ENCODE measurements around the gene KSR2.
"Not testable (repeated sequence)": the region's sequence is repeated elsewhere in the genome, so short reads cannot be mapped to it uniquely, and the experiment has no call there.

Gene KSR2

GRCh38 chr12:117684471-117684870 lies 284.3 kb downstream of the KSR2 start:
- DNase-seq = no peak

- DNase-seq = no peak
Observed at GRCh38 chr12:117680312-117680711, 288.5 kb downstream of the KSR2 start.

- no peak for DNase-seq
Observed at GRCh38 chr12:117679776-117680175, 289.0 kb downstream of the KSR2 start.

GRCh38 chr12:117674763-117675162 lies 294.0 kb downstream of the KSR2 start:
- no peak for DNase-seq

GRCh38 chr12:117674313-117674712 lies 294.5 kb downstream of the KSR2 start:
- no peak for DNase-seq

- no peak for DNase-seq
Observed at GRCh38 chr12:117671734-117672133, 297.1 kb downstream of the KSR2 start.

- no peak for DNase-seq
Observed at GRCh38 chr12:117664169-117664568, 304.6 kb downstream of the KSR2 start.

- DNase-seq = no peak
Observed at GRCh38 chr12:117662620-117663395, 306.0 kb downstream of the KSR2 start.

- DNase-seq = no peak
Observed at GRCh38 chr12:117662220-117662619, 306.6 kb downstream of the KSR2 start.

GRCh38 chr12:117661471-117661870 lies 307.3 kb downstream of the KSR2 start:
- no peak for DNase-seq

- no peak for DNase-seq
Observed at GRCh38 chr12:117660896-117661295, 307.9 kb downstream of the KSR2 start.

- DNase-seq = no peak
Observed at GRCh38 chr12:117658226-117658625, 310.6 kb downstream of the KSR2 start.

GRCh38 chr12:117649796-117650195 lies 319.0 kb downstream of the KSR2 start:
- DNase-seq = no peak

- DNase-seq = peak; percentile 40
Observed at GRCh38 chr12:117646520-117646919, 322.3 kb downstream of the KSR2 start.

GRCh38 chr12:117645473-117645872 lies 323.3 kb downstream of the KSR2 start:
- no peak for DNase-seq

- DNase-seq = no peak
Observed at GRCh38 chr12:117643971-117644370, 324.8 kb downstream of the KSR2 start.

GRCh38 chr12:117641885-117642284 lies 326.9 kb downstream of the KSR2 start:
- no peak for DNase-seq

GRCh38 chr12:117640511-117640910 lies 328.3 kb downstream of the KSR2 start:
- DNase-seq = no peak

- DNase-seq = no peak
Observed at GRCh38 chr12:117629454-117629853, 339.3 kb downstream of the KSR2 start.

- DNase-seq = not testable (repeated sequence)
Observed at GRCh38 chr12:117628711-117629110, 340.1 kb downstream of the KSR2 start.

GRCh38 chr12:117622741-117623140 lies 346.0 kb downstream of the KSR2 start:
- no peak for DNase-seq

- DNase-seq = no peak
Observed at GRCh38 chr12:117622087-117622486, 346.7 kb downstream of the KSR2 start.

GRCh38 chr12:117607778-117608177 lies 361.0 kb downstream of the KSR2 start:
- no peak for DNase-seq

GRCh38 chr12:117606945-117607344 lies 361.8 kb downstream of the KSR2 start:
- no peak for DNase-seq

- DNase-seq = no peak
Observed at GRCh38 chr12:117606024-117606423, 362.8 kb downstream of the KSR2 start.
